ENCODE measurements around the gene C1S. TPM values are rescaled to one million over a fixed set of nuclear protein-coding genes. Genes with fewer than 3 reads are reported as not detected.

Gene C1S
- total RNA-seq, 6 experiments from 2014 or later, result 993 to 2,993 (median 1,796) TPM

- no peaks in the 10 kb centered on the region for H3K27me3 ChIP-seq
- WGBS (ENCODE audit: insufficient coverage, low coverage, low lambda C conversion rate, missing lambda C conversion rate), result 3% methylated on average over 6 of the region's 6 CpGs
- ATAC-seq, result no peak
- intact Hi-C loops (cut with DNase I), result no loop called here
- no peaks in the 10 kb centered on the region for H3K36me3 ChIP-seq
- peak overlapping the region; percentile 80 to 93 (median 81) for H3K4me3 ChIP-seq
- H3K4me1 ChIP-seq, result peaks cover 0 to 33% (median 3%) of the 10 kb centered on the region in 4 donors
- TF ChIP-seq POLR2A (IDR thresholded peaks at IDR 0.05) (no peak), CTCF (IDR thresholded peaks at IDR 0.05) (peak in 1 of 4 donors; percentile 4)
- H3K9me3 ChIP-seq, result no peaks in the 10 kb centered on the region
- peak overlapping the region in 2 of 3 donors; percentile 78 to 80 for H3K27ac ChIP-seq
- DNase-seq, result no peak
Measured at GRCh38 chr12:7019043-7019569, 41.4 kb upstream of the C1S start.

DNA sequence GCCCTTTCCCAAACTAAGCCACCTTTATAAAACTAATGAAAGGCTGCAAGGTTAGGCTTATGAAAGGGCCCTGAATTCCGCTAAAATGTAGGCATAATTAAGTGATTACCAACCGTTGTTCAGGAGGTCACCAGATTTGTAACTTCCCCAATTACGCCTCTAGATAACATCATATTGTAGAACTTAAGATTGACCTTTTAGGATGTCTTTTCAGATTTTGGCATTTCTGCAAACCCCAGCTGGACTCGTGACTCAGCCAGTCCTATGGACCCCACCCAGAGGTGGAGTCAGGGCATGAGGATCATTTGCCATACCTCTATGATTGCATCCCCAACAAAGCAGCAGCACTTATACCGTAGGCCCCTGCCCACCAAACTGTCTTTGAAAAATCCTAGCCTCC, 38.6 kb upstream of the C1S start:
- Histone ChIP-seq H3K27me3 (no peaks in the 10 kb centered on the region), H3K36me3 (no peaks in the 10 kb centered on the region), H3K4me1 (peaks cover 0 to 12% (median under 1%) of the 10 kb centered on the region in 4 donors), H3K9me3 (no peaks in the 10 kb centered on the region), H3K27ac (no peak overlapping the region), H3K4me3 (no peak overlapping the region)
- no peak for TF ChIP-seq POLR2A (IDR thresholded peaks at IDR 0.05)
- no peak for TF ChIP-seq CTCF (IDR thresholded peaks at IDR 0.05)
- DNase-seq (no peak), ATAC-seq (no peak)
- intact Hi-C loops (cut with DNase I), result no loop called here
- 72% methylated on average over 5 of the region's 5 CpGs for WGBS (ENCODE audit: insufficient coverage, low coverage, low lambda C conversion rate, missing lambda C conversion rate)

DNA sequence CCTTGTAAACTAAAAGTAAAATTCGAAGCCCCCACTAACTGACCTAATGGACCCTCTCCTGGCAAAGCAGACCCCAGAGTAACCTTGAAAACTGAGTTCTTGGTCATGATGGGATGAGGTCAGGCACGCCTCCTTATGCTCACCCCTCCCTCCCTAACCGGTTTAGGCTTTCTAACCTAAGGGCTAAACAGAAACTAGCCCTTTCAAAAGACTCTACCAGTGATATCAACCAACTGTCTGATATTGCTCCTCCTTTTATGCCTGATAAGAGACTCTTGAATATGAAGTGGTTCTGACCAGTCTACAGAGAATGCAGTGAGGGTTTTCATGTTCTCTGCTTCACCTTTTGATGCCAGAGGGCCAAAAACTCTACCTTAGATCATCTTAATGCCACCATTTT, 37.4 kb upstream of the C1S start:
- Histone ChIP-seq H3K9me3 (no peaks in the 10 kb centered on the region), H3K27ac (no peak overlapping the region), H3K36me3 (no peaks in the 10 kb centered on the region), H3K4me3 (no peak overlapping the region), H3K27me3 (no peaks in the 10 kb centered on the region), H3K4me1 (peaks cover 0 to 6% (median 0%) of the 10 kb centered on the region in 4 donors)
- ATAC-seq (no peak), DNase-seq (no peak)
- TF ChIP-seq POLR2A (IDR thresholded peaks at IDR 0.05) (no peak), CTCF (IDR thresholded peaks at IDR 0.05) (no peak)
- intact Hi-C loops (cut with DNase I), result no loop called here
- WGBS (ENCODE audit: insufficient coverage, low coverage, low lambda C conversion rate, missing lambda C conversion rate), result 50% methylated on average over 1 of the region's 3 CpGs

DNA sequence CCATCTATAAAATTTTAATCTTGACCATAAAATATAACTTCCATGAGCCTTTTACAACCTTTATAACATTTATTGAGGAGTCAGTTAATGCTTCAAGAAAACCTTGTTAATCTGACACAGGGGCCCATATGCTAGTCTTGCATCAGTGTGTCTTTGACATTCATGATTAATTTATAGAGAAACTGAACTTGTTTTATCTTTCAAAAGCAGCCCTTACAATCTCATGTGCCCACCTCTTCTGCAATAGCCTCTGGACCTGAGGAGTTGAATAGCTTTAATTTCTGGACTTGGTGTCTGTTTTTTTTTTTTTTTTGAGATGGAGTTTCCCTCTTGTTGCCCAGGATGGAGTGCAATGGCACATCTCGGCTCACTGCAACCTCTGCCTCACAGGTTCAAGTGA, 33.7 kb upstream of the C1S start:
- no peaks in the 10 kb centered on the region for H3K36me3 ChIP-seq
- 100% methylated on average over 1 of the region's 1 CpG for WGBS (ENCODE audit: insufficient coverage, low coverage, low lambda C conversion rate, missing lambda C conversion rate)
- TF ChIP-seq CTCF (IDR thresholded peaks at IDR 0.05) (no peak), POLR2A (IDR thresholded peaks at IDR 0.05) (no peak)
- H3K27me3 ChIP-seq, result no peaks in the 10 kb centered on the region
- no peak for ATAC-seq
- no peak overlapping the region for H3K27ac ChIP-seq
- intact Hi-C loops (cut with DNase I), result no loop called here
- H3K4me3 ChIP-seq, result no peak overlapping the region
- no peaks in the 10 kb centered on the region for H3K4me1 ChIP-seq
- H3K9me3 ChIP-seq, result no peaks in the 10 kb centered on the region
- DNase-seq, result no peak

- Histone ChIP-seq H3K4me1 (no peaks in the 10 kb centered on the region), H3K9me3 (no peaks in the 10 kb centered on the region), H3K27ac (no peak overlapping the region), H3K36me3 (no peaks in the 10 kb centered on the region), H3K27me3 (no peaks in the 10 kb centered on the region), H3K4me3 (no peak overlapping the region)
- WGBS (ENCODE audit: insufficient coverage, low coverage, low lambda C conversion rate, missing lambda C conversion rate), result 70% methylated on average over 4 of the region's 6 CpGs
- ATAC-seq (peak in 1 of 4 donors; percentile 22), DNase-seq (no peak)
- no peak for TF ChIP-seq CTCF (IDR thresholded peaks at IDR 0.05)
- no peak for TF ChIP-seq POLR2A (IDR thresholded peaks at IDR 0.05)
- intact Hi-C loops (cut with DNase I), result no loop called here
Measured at GRCh38 chr12:7031306-7031705, 29.2 kb upstream of the C1S start.
